Neural progenitor cell (in vitro differentiated cells): ENCODE results near the gene RASA4B. TPM values are rescaled to one million over a fixed set of nuclear protein-coding genes. Genes with fewer than 3 reads are reported as not detected.
"Not testable (repeated sequence)": the region's sequence is repeated elsewhere in the genome, so short reads cannot be mapped to it uniquely, and the experiment has no call there.

Experiments
- DNase-seq: peaks from one replicate; pipeline ENCODE4 v3.0.0-alpha.2; 2016; ENCODE audit warnings: low spot score
- H2AFZ ChIP-seq: fragments of 200-600 bp; sonication (generic); replicated peaks from 2 replicates; pipeline ENCODE4 v1.6.1; 2016; ENCODE audit warnings: antibody characterized with exemption
- H3F3A ChIP-seq: fragments of 200-600 bp; sonication (generic); 2 replicates; pipeline ENCODE4 v1.6.1; 2016; ENCODE audit warnings: antibody characterized with exemption, low read depth
- H3K27ac ChIP-seq: fragments of 200-600 bp; sonication (generic); 2 replicates; pipeline ENCODE4 v1.5.1; 2016; ENCODE audit warnings: mild to moderate bottlenecking
- H3K27me3 ChIP-seq: fragments of 200-600 bp; sonication (generic); 2 replicates; pipeline ENCODE4 v1.6.1; 2016; ENCODE audit warnings: mild to moderate bottlenecking, moderate library complexity
- H3K36me3 ChIP-seq: fragments of 200-600 bp; sonication (generic); 2 replicates; pipeline ENCODE4 v1.5.1; 2016
- H3K4me1 ChIP-seq: fragments of 200-600 bp; sonication (generic); 2 replicates; pipeline ENCODE4 v1.6.1; 2016; ENCODE audit warnings: mixed run types
- H3K4me2 ChIP-seq: fragments of 200-600 bp; sonication (generic); 2 replicates; pipeline ENCODE4 v1.6.1; 2016
- H3K4me3 ChIP-seq: fragments of 200-600 bp; sonication (generic); 2 replicates; pipeline ENCODE4 v1.5.1; 2016
- H3K79me2 ChIP-seq: fragments of 200-600 bp; sonication (generic); 2 replicates; pipeline ENCODE4 v1.6.1; 2016; ENCODE audit warnings: low read depth
- H3K9ac ChIP-seq: fragments of 200-600 bp; sonication (generic); 2 replicates; pipeline ENCODE4 v1.6.1; 2016
- H3K9me3 ChIP-seq: fragments of 200-600 bp; sonication (generic); 2 replicates; pipeline ENCODE4 v1.5.1; 2016; ENCODE audit warnings: low read depth
- H4K20me1 ChIP-seq: fragments of 200-600 bp; sonication (generic); 2 replicates; pipeline ENCODE4 v1.6.1; 2016; ENCODE audit warnings: low read depth
- H3K27ac Mint-ChIP-seq: 3 replicates; pipeline ENCODE4 v1.8.0; 2021; ENCODE audit warnings: mixed read lengths
- H3K27me3 Mint-ChIP-seq: 2 replicates; pipeline ENCODE4 v1.8.0; 2022; ENCODE audit warnings: low read depth, mild to moderate bottlenecking, inconsistent platforms, moderate library complexity, mixed read lengths; ENCODE audit not compliant: insufficient read depth
- H3K36me3 Mint-ChIP-seq: 3 replicates; pipeline ENCODE4 v1.8.0; 2021; ENCODE audit warnings: mixed read lengths
- H3K4me1 Mint-ChIP-seq: 3 replicates; pipeline ENCODE4 v1.8.0; 2021; ENCODE audit warnings: mixed read lengths
- H3K4me3 Mint-ChIP-seq: 3 replicates; pipeline ENCODE4 v1.8.0; 2021; ENCODE audit warnings: mild to moderate bottlenecking, moderate library complexity, mixed read lengths
- H3K9me3 Mint-ChIP-seq: 3 replicates; pipeline ENCODE4 v1.8.0; 2020; ENCODE audit warnings: mixed read lengths
- total RNA-seq: library from RNA; depleted of rRNA; stranded (reverse); fragments of >200 nt; gene quantifications from 2 replicates; pipeline ENCODE4 v1.2.3, GENCODE V29; 2015; ENCODE audit warnings: low replicate concordance

Gene RASA4B
- total RNA-seq, 1 donor from 2014 or later: 0.99 TPM

GRCh38 chr7:102516951-102517350 lies 626 bp downstream of the RASA4B start:
- not testable (repeated sequence) for H3K27ac Mint-ChIP-seq

GRCh38 chr7:102515889-102516288 lies 1.7 kb downstream of the RASA4B start:
- H3K4me3 ChIP-seq, H3K9me3 ChIP-seq, H3K79me2 ChIP-seq, H3K9ac ChIP-seq, H3K27me3 ChIP-seq, H3K4me1 ChIP-seq, H3F3A ChIP-seq, H3K36me3 Mint-ChIP-seq, H3K27ac Mint-ChIP-seq, H4K20me1 ChIP-seq, H3K4me3 Mint-ChIP-seq, H2AFZ ChIP-seq, H3K4me2 ChIP-seq, H3K36me3 ChIP-seq, H3K9me3 Mint-ChIP-seq, H3K27me3 Mint-ChIP-seq, DNase-seq, H3K27ac ChIP-seq, H3K4me1 Mint-ChIP-seq: not testable (repeated sequence)

More at GRCh38 chr7:102516951-102517350, 626 bp downstream of the RASA4B start:
- H3K4me3 ChIP-seq, H3K27me3 Mint-ChIP-seq, H4K20me1 ChIP-seq, H3K4me1 ChIP-seq, H3K4me3 Mint-ChIP-seq, H3K4me2 ChIP-seq, H3K27me3 ChIP-seq, H3K4me1 Mint-ChIP-seq, H3K9me3 Mint-ChIP-seq, H3K27ac ChIP-seq, H3K36me3 Mint-ChIP-seq, H3K36me3 ChIP-seq, DNase-seq, H3K9me3 ChIP-seq, H2AFZ ChIP-seq, H3K9ac ChIP-seq, H3K79me2 ChIP-seq, H3F3A ChIP-seq: not testable (repeated sequence)

- DNase-seq, H3K27me3 ChIP-seq, H3K9me3 Mint-ChIP-seq, H3K4me1 ChIP-seq, H3K4me3 ChIP-seq, H3K4me1 Mint-ChIP-seq, H3F3A ChIP-seq, H4K20me1 ChIP-seq, H3K4me2 ChIP-seq, H2AFZ ChIP-seq, H3K9me3 ChIP-seq, H3K36me3 Mint-ChIP-seq, H3K9ac ChIP-seq, H3K4me3 Mint-ChIP-seq, H3K27me3 Mint-ChIP-seq, H3K79me2 ChIP-seq, H3K27ac ChIP-seq, H3K36me3 ChIP-seq, H3K27ac Mint-ChIP-seq: not testable (repeated sequence)
Observed at GRCh38 chr7:102514881-102515721, 2.5 kb downstream of the RASA4B start.

GRCh38 chr7:102512642-102513221 lies 4.8 kb downstream of the RASA4B start:
- not testable (repeated sequence) for H3K4me1 ChIP-seq, H3K27me3 Mint-ChIP-seq, H3K4me3 ChIP-seq, H3K4me2 ChIP-seq, H3K36me3 Mint-ChIP-seq, H4K20me1 ChIP-seq, H3K27ac Mint-ChIP-seq, H3K9ac ChIP-seq, H3K9me3 Mint-ChIP-seq, H3F3A ChIP-seq, H3K4me3 Mint-ChIP-seq, H2AFZ ChIP-seq, H3K79me2 ChIP-seq, H3K4me1 Mint-ChIP-seq, H3K36me3 ChIP-seq, H3K9me3 ChIP-seq, H3K27me3 ChIP-seq, H3K27ac ChIP-seq
- peak; percentile 91 for DNase-seq

- not testable (repeated sequence) for DNase-seq, H3K4me3 ChIP-seq, H3K27me3 ChIP-seq, H3K27me3 Mint-ChIP-seq, H3K4me1 Mint-ChIP-seq, H3K9me3 Mint-ChIP-seq, H3K27ac ChIP-seq, H3K4me3 Mint-ChIP-seq, H3K36me3 Mint-ChIP-seq, H3K27ac Mint-ChIP-seq, H3K4me1 ChIP-seq, H3K9ac ChIP-seq, H3K4me2 ChIP-seq, H3K36me3 ChIP-seq, H3F3A ChIP-seq, H4K20me1 ChIP-seq, H2AFZ ChIP-seq, H3K9me3 ChIP-seq, H3K79me2 ChIP-seq
Observed at GRCh38 chr7:102511860-102512522, 5.6 kb downstream of the RASA4B start.

- not testable (repeated sequence) for H3K9me3 Mint-ChIP-seq, H3K79me2 ChIP-seq, H3K4me3 Mint-ChIP-seq, H3K4me1 Mint-ChIP-seq, DNase-seq, H3K4me1 ChIP-seq, H2AFZ ChIP-seq, H3K9ac ChIP-seq, H3K36me3 Mint-ChIP-seq, H3K9me3 ChIP-seq, H3K27ac ChIP-seq, H3K36me3 ChIP-seq, H3K27ac Mint-ChIP-seq, H3F3A ChIP-seq, H3K4me2 ChIP-seq, H3K4me3 ChIP-seq, H3K27me3 ChIP-seq, H3K27me3 Mint-ChIP-seq, H4K20me1 ChIP-seq
Observed at GRCh38 chr7:102510575-102510974, 7.0 kb downstream of the RASA4B start.

- H3K4me3 ChIP-seq, H2AFZ ChIP-seq, H3F3A ChIP-seq, H4K20me1 ChIP-seq, H3K4me1 ChIP-seq, H3K4me2 ChIP-seq, DNase-seq, H3K27ac ChIP-seq, H3K9me3 Mint-ChIP-seq, H3K79me2 ChIP-seq, H3K36me3 ChIP-seq, H3K4me3 Mint-ChIP-seq, H3K36me3 Mint-ChIP-seq, H3K27me3 ChIP-seq, H3K9me3 ChIP-seq, H3K27me3 Mint-ChIP-seq, H3K27ac Mint-ChIP-seq, H3K9ac ChIP-seq, H3K4me1 Mint-ChIP-seq: not testable (repeated sequence)
Observed at GRCh38 chr7:102507410-102508088, 10.0 kb downstream of the RASA4B start.
